ENCODE measurements around the gene FGFR1OP2.
A peak's percentile ranks its signal among the peaks of the same experiment; 100 is the strongest.

FGFR1OP2 gene

DNA sequence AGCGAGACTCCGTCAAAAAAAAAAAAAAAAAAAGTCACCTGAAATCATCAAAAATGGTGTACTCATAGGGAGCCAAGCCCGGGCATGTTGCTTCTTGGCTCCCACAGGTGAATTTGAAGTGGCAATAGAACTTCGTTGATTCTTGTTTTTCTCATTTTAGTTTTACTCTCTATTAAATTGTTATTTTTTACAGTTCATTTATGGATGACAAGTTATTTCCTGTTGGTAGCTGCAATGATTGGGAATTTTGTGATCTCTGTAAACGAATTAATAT lies 74.6 kb downstream of the FGFR1OP2 start:
- ChIA-PET POLR2A (no interaction called here), CTCF (interaction anchor here (0.8 to 6.5 kb wide), 12 partner anchors 10 to 692 kb away, joined by 3 to 57 read pairs (median 3); partner anchors contain the start of genes ITPR2, MED21 and STK38L)
- TF ChIP-seq, protein P1, sequence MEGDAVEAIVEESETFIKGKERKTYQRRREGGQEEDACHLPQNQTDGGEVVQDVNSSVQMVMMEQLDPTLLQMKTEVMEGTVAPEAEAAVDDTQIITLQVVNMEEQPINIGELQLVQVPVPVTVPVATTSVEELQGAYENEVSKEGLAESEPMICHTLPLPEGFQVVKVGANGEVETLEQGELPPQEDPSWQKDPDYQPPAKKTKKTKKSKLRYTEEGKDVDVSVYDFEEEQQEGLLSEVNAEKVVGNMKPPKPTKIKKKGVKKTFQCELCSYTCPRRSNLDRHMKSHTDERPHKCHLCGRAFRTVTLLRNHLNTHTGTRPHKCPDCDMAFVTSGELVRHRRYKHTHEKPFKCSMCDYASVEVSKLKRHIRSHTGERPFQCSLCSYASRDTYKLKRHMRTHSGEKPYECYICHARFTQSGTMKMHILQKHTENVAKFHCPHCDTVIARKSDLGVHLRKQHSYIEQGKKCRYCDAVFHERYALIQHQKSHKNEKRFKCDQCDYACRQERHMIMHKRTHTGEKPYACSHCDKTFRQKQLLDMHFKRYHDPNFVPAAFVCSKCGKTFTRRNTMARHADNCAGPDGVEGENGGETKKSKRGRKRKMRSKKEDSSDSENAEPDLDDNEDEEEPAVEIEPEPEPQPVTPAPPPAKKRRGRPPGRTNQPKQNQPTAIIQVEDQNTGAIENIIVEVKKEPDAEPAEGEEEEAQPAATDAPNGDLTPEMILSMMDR (IDR thresholded peaks at IDR 0.05; ENCODE audit: control extremely low read depth, extremely low read depth, low read depth, missing control alignments): no peak
- no peak for DNase-seq (ENCODE audit: extremely low spot score)

DNA sequence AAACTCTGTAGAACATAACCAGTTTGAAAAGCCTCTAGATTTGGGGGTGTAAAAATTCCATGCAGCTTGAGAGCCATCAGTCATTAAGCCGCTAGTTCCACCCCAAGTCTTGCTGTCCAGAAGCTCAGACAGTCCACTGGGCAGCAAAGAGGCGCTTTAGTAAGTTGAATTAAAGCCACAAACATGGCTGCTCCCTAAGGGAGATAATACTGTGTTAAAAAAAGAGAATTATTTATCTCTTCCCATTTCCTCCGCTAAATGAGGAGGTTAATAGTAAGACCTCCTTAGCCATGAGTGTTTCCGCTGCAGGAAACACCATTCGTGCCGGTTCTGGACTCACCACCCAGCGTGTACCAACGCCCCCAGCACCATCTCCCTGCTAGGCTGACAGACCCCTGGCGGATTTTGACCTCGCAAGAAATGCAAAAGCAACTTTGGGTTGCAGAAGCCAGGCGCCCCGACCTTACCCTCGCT lies 75.4 kb downstream of the FGFR1OP2 start:
- DNase-seq (ENCODE audit: extremely low spot score): no peak
- TF ChIP-seq, protein P1 (IDR thresholded peaks at IDR 0.05; ENCODE audit: control extremely low read depth, extremely low read depth, low read depth, missing control alignments): no peak
- POLR2A ChIA-PET: no interaction called here
- CTCF ChIA-PET: interaction anchor here (0.6 to 6.5 kb wide), 26 partner anchors 10 to 691 kb away, joined by 3 to 57 read pairs (median 3); partner anchors contain the start of genes ITPR2, MED21 and STK38L

DNA sequence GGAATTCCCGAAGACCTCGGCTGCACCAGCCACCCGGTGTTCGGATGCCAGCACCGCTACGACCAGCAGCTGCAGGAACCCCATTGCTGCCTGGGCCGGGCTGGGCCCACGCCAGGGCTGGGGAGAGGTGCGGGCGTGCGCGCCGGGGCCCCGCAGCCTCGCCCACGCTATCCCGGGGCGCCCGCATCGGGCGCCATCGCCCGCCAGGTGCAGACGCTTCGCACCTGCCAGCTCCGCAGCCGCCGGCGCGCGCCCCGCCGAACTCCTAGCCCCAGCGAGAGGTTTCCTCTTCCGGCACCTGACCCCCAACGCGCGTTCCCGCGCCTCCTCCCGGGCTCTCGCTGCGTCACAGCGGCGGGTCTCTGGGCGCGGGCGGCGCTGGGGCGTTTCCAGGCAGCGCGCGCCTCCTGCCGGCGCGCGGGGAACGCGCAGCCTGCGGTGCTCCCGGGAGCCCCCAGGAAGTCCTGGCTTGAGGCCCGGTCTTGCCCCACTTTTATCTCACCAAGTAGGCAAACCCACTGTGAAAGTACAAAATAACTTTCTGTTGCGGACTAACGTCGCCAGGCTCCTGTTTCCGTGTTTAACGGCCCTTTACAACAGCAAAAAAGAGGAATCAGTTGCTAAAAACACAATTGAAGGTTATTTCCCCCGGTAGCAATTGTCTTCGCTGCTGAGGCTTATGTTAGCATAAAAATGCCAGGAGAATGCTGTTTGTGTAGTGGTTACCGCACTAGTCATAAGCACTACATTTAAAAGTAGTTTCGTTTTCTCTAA lies 76.0 kb downstream of the FGFR1OP2 start, which contains the start of gene TM7SF3:
TSS of gene TM7SF3 (minus strand) at position 300 of the 774 bp plus-strand sequence. CDS start at position 84, 216 bp downstream.
- CTCF ChIA-PET: interaction anchor here (0.6 to 6.5 kb wide), 36 partner anchors 9 to 691 kb away, joined by 3 to 57 read pairs (median 4); partner anchors contain the start of genes ITPR2, MED21 and STK38L
- TF ChIP-seq, protein P1 (IDR thresholded peaks at IDR 0.05; ENCODE audit: control extremely low read depth, extremely low read depth, low read depth, missing control alignments): peak; percentile 91
- peak; percentile 95 for DNase-seq (ENCODE audit: extremely low spot score)
- POLR2A ChIA-PET: no interaction called here

DNA sequence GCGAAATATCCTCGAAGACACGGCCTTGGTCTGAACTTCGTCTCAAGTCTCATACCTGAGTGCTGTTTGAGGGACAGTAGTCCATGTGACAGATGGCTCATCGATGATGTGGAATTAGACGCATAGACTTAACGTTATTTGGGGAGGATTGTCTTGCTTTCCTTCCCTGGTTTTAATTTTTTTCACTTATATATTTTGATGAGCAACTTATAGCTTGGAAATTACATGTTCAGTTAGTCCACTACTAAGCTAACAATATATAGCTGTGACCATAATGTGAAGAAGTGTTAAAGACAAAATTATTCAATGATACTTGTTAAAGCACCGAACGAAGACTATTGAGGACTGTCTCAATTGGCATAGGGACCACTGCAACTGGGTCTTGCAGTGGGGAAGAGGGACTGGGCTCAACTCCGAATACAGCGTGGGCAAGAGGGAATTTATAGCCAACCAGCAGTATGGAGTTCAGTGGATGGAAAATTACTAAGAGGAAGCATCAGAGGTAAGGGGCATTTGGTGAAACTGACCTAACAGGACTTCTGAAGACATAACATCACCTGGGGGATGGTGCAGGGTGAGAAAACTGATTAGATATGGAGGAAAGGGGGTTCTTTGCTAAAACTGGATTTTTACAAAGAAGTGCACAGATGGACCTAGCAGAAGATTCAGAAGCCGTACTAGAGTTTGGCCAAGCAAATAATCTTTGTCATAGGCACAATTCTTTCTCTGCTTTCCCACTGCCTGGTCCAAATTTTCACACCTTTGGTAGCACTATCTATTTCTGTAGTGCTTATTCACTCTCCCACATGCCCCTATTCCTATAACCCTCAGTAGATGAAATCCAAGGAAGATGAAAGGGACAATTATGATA lies 76.8 kb downstream of the FGFR1OP2 start:
- ChIA-PET CTCF (interaction anchor here (0.7 to 6.5 kb wide), 35 partner anchors 9 to 690 kb away, joined by 3 to 57 read pairs (median 4); partner anchors contain the start of genes BMAL2, ITPR2 and MED21), POLR2A (interaction anchor here (1.0 kb wide), 1 partner anchor 229 kb away, joined by 3 read pairs; the partner anchor contains the start of gene STK38L)
- TF ChIP-seq, protein P1 (IDR thresholded peaks at IDR 0.05; ENCODE audit: control extremely low read depth, extremely low read depth, low read depth, missing control alignments): no peak
- DNase-seq (ENCODE audit: extremely low spot score): no peak

DNA sequence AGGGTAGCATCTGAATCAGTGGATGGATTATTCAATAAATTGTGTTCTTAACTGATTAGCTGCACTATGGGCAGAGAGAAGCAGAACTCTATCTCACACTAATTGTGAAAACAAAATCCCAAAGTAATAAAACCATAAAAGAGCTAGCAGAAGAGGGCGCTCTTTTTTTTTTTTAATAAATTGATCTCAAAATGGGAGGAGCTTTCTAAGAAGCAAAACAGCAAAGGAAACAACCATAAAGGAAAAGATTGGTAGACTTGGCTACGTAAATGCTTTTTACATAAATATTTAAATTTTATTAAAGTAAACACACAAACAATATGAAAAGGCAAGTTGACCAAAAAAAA lies 77.4 kb downstream of the FGFR1OP2 start:
- ChIA-PET CTCF (interaction anchor here (0.7 to 6.5 kb wide), 30 partner anchors 8 to 368 kb away, joined by 3 to 57 read pairs (median 4); partner anchors contain the start of genes BMAL2, ITPR2 and MED21), POLR2A (interaction anchor here (1.0 kb wide), 1 partner anchor 228 kb away, joined by 3 read pairs; the partner anchor contains the start of gene STK38L)
- DNase-seq (ENCODE audit: extremely low spot score): peak; percentile 32
- TF ChIP-seq, protein P1 (IDR thresholded peaks at IDR 0.05; ENCODE audit: control extremely low read depth, extremely low read depth, low read depth, missing control alignments): peak; percentile 23

All from GM10248 (cell line).